Peyer's patch (tissue), 4 donors: ENCODE results near the gene TMC3.

Experiments used
- CTCF ChIP-seq, 6 experiments: fragments of 450-650 bp in 4 of 6; fragments of 200-600 bp in 2 of 6; sonication (generic) in 1 of 6; IDR thresholded peaks; one replicate each; pipeline ENCODE4 v1.5.1; 2017 to 2019; ENCODE audit warnings: antibody characterized with exemption in 6 of 6, mild to moderate bottlenecking in 3 of 6, moderate library complexity in 1 of 6
- POLR2A ChIP-seq, 2 donors: fragments of 450-650 bp; IDR thresholded peaks; one replicate each; pipeline ENCODE4 v1.5.1; 2017; ENCODE audit warnings: antibody characterized with exemption in 2 of 2, mild to moderate bottlenecking in 2 of 2, moderate library complexity in 2 of 2

DNA sequence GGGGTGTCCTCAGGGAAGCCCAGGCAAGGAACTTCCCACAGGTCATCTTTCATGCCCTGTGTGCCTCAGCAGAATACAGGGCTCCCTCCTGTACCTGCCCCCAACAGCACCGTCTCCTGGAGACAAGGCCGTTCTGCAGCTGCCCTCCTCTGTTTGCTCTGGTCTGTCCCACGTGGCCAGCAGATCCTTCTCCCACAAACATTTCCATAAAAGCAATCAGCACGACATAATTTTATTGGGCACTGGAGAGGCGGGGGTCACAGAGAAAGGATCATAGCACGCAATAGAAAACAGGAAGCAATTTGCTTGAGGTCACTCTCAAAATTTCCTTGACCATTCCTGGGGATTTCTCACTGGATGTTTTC is 79.5 kb downstream of the TMC3 start:
- TF ChIP-seq CTCF (IDR thresholded peaks at IDR 0.05) (no peak), POLR2A (IDR thresholded peaks at IDR 0.05) (no peak)
